Testis (tissue), 2 donors: ENCODE results near the gene ALDH2.

Source experiments
- POLR2A ChIP-seq: fragments of 450-650 bp; IDR thresholded peaks from one replicate; pipeline ENCODE4 v1.6.1; 2017; ENCODE audit warnings: antibody characterized with exemption, mild to moderate bottlenecking, moderate library complexity
- TF ChIP-seq, protein P1 (sequence below), 3 experiments: fragments of 450-650 bp in 2 of 3; fragments of 200-600 bp in 1 of 3; sonication (generic) in 1 of 3; IDR thresholded peaks; one replicate each; pipeline ENCODE4 v1.5.1; 2016 to 2019; ENCODE audit warnings: antibody characterized with exemption in 3 of 3, mild to moderate bottlenecking in 2 of 3, moderate library complexity in 1 of 3

DNA sequence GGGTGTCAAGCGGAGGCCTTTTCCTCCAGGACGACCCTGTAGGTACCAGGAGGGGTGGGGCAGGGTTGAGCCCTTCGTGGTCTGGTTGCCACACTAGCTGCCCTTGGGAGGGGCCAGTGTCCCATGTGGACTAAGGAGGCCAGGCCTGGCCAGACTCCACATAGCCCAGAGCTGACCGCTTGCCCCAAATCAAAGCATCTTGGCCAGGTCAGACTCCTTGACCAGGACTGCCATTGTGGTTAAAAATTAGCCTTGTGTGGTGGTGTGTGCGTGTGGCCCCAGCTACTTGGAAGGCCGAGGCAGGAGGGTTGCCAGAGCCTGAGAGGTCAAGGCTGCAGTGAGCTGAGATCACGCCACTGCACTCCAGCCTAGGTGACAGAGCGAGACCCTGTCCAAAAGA, 24.8 kb downstream of the ALDH2 start:
- TF ChIP-seq, protein P1, sequence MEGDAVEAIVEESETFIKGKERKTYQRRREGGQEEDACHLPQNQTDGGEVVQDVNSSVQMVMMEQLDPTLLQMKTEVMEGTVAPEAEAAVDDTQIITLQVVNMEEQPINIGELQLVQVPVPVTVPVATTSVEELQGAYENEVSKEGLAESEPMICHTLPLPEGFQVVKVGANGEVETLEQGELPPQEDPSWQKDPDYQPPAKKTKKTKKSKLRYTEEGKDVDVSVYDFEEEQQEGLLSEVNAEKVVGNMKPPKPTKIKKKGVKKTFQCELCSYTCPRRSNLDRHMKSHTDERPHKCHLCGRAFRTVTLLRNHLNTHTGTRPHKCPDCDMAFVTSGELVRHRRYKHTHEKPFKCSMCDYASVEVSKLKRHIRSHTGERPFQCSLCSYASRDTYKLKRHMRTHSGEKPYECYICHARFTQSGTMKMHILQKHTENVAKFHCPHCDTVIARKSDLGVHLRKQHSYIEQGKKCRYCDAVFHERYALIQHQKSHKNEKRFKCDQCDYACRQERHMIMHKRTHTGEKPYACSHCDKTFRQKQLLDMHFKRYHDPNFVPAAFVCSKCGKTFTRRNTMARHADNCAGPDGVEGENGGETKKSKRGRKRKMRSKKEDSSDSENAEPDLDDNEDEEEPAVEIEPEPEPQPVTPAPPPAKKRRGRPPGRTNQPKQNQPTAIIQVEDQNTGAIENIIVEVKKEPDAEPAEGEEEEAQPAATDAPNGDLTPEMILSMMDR (IDR thresholded peaks at IDR 0.05) = no peak
- no peak for TF ChIP-seq POLR2A
